Right lobe of liver (tissue), 4 donors: ENCODE measurements around the gene MFSD1.

Experiments
- CTCF ChIP-seq, 4 donors: fragments of 200-600 bp in 3 of 4; fragments of 450-650 bp in 1 of 4; IDR thresholded peaks; one replicate each; pipeline versions ENCODE4 v1.5.1 to v1.8.0; 2016 to 2022; ENCODE audit warnings: antibody characterized with exemption in 4 of 4, mild to moderate bottlenecking in 2 of 4
- POLR2A ChIP-seq: fragments of 450-650 bp; IDR thresholded peaks from one replicate; pipeline ENCODE4 v1.6.1; 2017; ENCODE audit warnings: antibody characterized with exemption, mild to moderate bottlenecking
- donor health status: DM: no; HTN: no; CAD: no.
- donor health status: DM: no; HTN: no; CAD: no.
- donor health status: DM: no; HTN: yes; CAD: no.

DNA sequence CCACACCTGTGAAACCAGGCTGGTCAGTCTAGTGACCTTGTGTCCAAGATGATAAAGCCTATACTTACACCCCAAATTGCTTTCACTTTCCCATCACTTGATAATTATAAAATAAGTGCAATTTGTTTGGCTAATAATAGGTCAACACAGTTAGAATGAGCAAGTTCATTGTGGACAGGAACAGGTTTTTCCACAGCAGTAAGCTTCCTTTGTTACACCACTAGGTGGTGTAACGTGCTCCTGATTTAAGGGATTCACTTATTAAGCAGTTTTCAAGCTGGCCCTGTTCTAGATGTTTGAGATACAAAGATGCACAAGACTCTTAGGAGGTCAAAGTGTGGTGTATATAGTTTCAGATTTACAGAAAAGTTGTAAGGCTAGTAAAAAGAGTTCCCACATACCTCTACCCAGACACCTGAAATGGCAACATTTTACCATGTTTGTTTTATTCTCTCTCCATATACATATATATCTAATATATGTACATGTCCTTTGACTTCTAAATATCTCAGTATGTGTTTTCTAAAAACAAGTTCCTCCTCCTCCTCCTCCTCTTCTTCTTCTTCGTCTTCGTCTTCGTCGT, 6.8 kb upstream of the MFSD1 start:
- peak; percentile 49 to 70 (median 68) for TF ChIP-seq CTCF (IDR thresholded peaks at IDR 0.05)
- TF ChIP-seq POLR2A = no peak
